Muscle layer of duodenum (tissue), 2 donors: ENCODE data around the gene RNF31.

Experiments
- H3K27ac ChIP-seq: one replicate; pipeline ENCODE4 v1.7.0; 2013; ENCODE audit warnings: mild to moderate bottlenecking, low read length
- H3K27me3 ChIP-seq: one replicate; pipeline ENCODE4 v1.7.0; 2013; ENCODE audit warnings: low read depth, mild to moderate bottlenecking, control low read depth, low read length
- H3K36me3 ChIP-seq, 2 donors: one replicate each; pipeline ENCODE4 v1.7.0; 2013; ENCODE audit warnings: low read length in 2 of 2, control low read depth in 1 of 2, mild to moderate bottlenecking in 1 of 2; ENCODE audit not compliant: insufficient read depth in 2 of 2, control insufficient read depth in 1 of 2
- H3K4me1 ChIP-seq, 2 donors: one replicate each; pipeline ENCODE4 v1.7.0; 2013; ENCODE audit warnings: low read length in 2 of 2, mild to moderate bottlenecking in 2 of 2, control low read depth in 1 of 2, moderate library complexity in 1 of 2; ENCODE audit not compliant: insufficient read depth in 2 of 2, control insufficient read depth in 1 of 2
- H3K4me3 ChIP-seq, 2 donors: one replicate each; pipeline ENCODE4 v1.7.0; 2013; ENCODE audit warnings: low read length in 2 of 2, low read depth in 1 of 2, mild to moderate bottlenecking in 1 of 2
- H3K9me3 ChIP-seq, 2 donors: one replicate each; pipeline ENCODE4 v1.7.0; 2013; ENCODE audit warnings: low read length in 2 of 2, control low read depth in 1 of 2, mild to moderate bottlenecking in 1 of 2; ENCODE audit not compliant: control insufficient read depth in 1 of 2
- donor health status: healthy.

RNF31 gene

GRCh38 chr14:24150993-24151392, 3.7 kb downstream of the RNF31 start:
- no peaks in the 10 kb centered on the region for H3K27me3 ChIP-seq
- peaks cover 44 to 59% of the 10 kb centered on the region in 2 donors for H3K36me3 ChIP-seq
- H3K27ac ChIP-seq, result no peak overlapping the region

GRCh38 chr14:24151404-24152080, 4.2 kb downstream of the RNF31 start:
- Histone ChIP-seq H3K9me3 (no peaks in the 10 kb centered on the region), H3K27me3 (no peaks in the 10 kb centered on the region), H3K36me3 (peaks cover 45 to 65% of the 10 kb centered on the region in 2 donors), H3K4me3 (no peak overlapping the region), H3K27ac (no peak overlapping the region), H3K4me1 (peaks cover 8 to 18% of the 10 kb centered on the region in 2 donors)

More at GRCh38 chr14:24150993-24151392, 3.7 kb downstream of the RNF31 start:
- Histone ChIP-seq H3K4me3 (no peak overlapping the region), H3K4me1 (peaks cover 8 to 20% of the 10 kb centered on the region in 2 donors), H3K9me3 (no peaks in the 10 kb centered on the region)

GRCh38 chr14:24155100-24155499, 7.8 kb downstream of the RNF31 start:
- Histone ChIP-seq H3K27ac (no peak overlapping the region), H3K36me3 (peaks cover 61 to 78% of the 10 kb centered on the region in 2 donors), H3K27me3 (no peaks in the 10 kb centered on the region), H3K9me3 (no peaks in the 10 kb centered on the region), H3K4me1 (no peaks in the 10 kb centered on the region), H3K4me3 (no peak overlapping the region)

GRCh38 chr14:24156840-24157239, 9.5 kb downstream of the RNF31 start:
- Histone ChIP-seq H3K27me3 (no peaks in the 10 kb centered on the region), H3K36me3 (peaks cover 52 to 66% of the 10 kb centered on the region in 2 donors), H3K27ac (no peak overlapping the region), H3K9me3 (no peaks in the 10 kb centered on the region), H3K4me1 (peaks cover 8% of the 10 kb centered on the region in 2 donors), H3K4me3 (no peak overlapping the region)

- Histone ChIP-seq H3K4me3 (no peak overlapping the region), H3K27ac (no peak overlapping the region), H3K27me3 (no peaks in the 10 kb centered on the region), H3K36me3 (peaks cover 49 to 62% of the 10 kb centered on the region in 2 donors), H3K4me1 (peaks cover 13% of the 10 kb centered on the region in 2 donors), H3K9me3 (no peaks in the 10 kb centered on the region)
Measured at GRCh38 chr14:24157331-24157730, 10.0 kb downstream of the RNF31 start.

- no peaks in the 10 kb centered on the region for H3K27me3 ChIP-seq
- H3K9me3 ChIP-seq, result no peaks in the 10 kb centered on the region
- no peak overlapping the region for H3K4me3 ChIP-seq
- peaks cover 63 to 69% of the 10 kb centered on the region in 2 donors for H3K36me3 ChIP-seq
- H3K4me1 ChIP-seq, result peaks cover 22 to 24% of the 10 kb centered on the region in 2 donors
- H3K27ac ChIP-seq, result peak overlapping the region; percentile 99
Measured at GRCh38 chr14:24159777-24160498, 12.6 kb downstream of the RNF31 start.

- H3K4me1 ChIP-seq, result peaks cover 22 to 24% of the 10 kb centered on the region in 2 donors
- H3K36me3 ChIP-seq, result peaks cover 63 to 69% of the 10 kb centered on the region in 2 donors
- no peaks in the 10 kb centered on the region for H3K27me3 ChIP-seq
- no peak overlapping the region for H3K4me3 ChIP-seq
- H3K27ac ChIP-seq, result peak overlapping the region; percentile 99
- no peaks in the 10 kb centered on the region for H3K9me3 ChIP-seq
Measured at GRCh38 chr14:24160499-24160849, 13.2 kb downstream of the RNF31 start.

- H3K27ac ChIP-seq, result peak within 1 kb of the TSS; percentile 99
- no peaks in the 10 kb centered on the region for H3K9me3 ChIP-seq
- peaks cover 64 to 70% of the 10 kb centered on the region in 2 donors for H3K36me3 ChIP-seq
- H3K4me3 ChIP-seq, result peak within 1 kb of the TSS; percentile 82 to 99
- H3K4me1 ChIP-seq, result peaks cover 22 to 24% of the 10 kb centered on the region in 2 donors
- H3K27me3 ChIP-seq, result no peaks in the 10 kb centered on the region
Measured at GRCh38 chr14:24160850-24161804, 13.8 kb downstream of the RNF31 start, which contains the start of gene IRF9. IRF9 (plus strand) TSS chr14:24161265; CDS start chr14:24162145, 880 bp downstream.

GRCh38 chr14:24162093-24162492, 14.8 kb downstream of the RNF31 start:
- Histone ChIP-seq H3K9me3 (no peaks in the 10 kb centered on the region), H3K27ac (peak overlapping the region; percentile 99), H3K27me3 (no peaks in the 10 kb centered on the region), H3K4me1 (peaks cover 22 to 24% of the 10 kb centered on the region in 2 donors), H3K4me3 (peak overlapping the region; percentile 82 to 99), H3K36me3 (peaks cover 67 to 70% of the 10 kb centered on the region in 2 donors)

- H3K9me3 ChIP-seq, result no peaks in the 10 kb centered on the region
- H3K4me1 ChIP-seq, result peaks cover 22 to 24% of the 10 kb centered on the region in 2 donors
- no peaks in the 10 kb centered on the region for H3K27me3 ChIP-seq
- H3K27ac ChIP-seq, result no peak overlapping the region
- peaks cover 57% of the 10 kb centered on the region in 2 donors for H3K36me3 ChIP-seq
- H3K4me3 ChIP-seq, result no peak overlapping the region
Measured at GRCh38 chr14:24164518-24164991, 17.3 kb downstream of the RNF31 start.
